ENCODE measurements around the gene MYO16. TPM values are rescaled to one million over a fixed set of nuclear protein-coding genes. Genes with fewer than 3 reads are reported as not detected.
A peak's percentile ranks its signal among the peaks of the same experiment; 100 is the strongest.

The MYO16 gene
- total and polyA plus RNA-seq, 8 donors: 0.03 to 0.47 (median 0.16) TPM

GRCh38 chr13:109072505-109072904 is 443.1 kb downstream of the MYO16 start:
- TF ChIP-seq CTCF (IDR thresholded peaks at IDR 0.05): no peak
- 68 to 70% methylated on average over 3 of the region's 3 CpGs for WGBS, 2 donors
- FAIRE-seq: no peak
- intact Hi-C loops (cut with DNase I): no loop called here
- Histone ChIP-seq H3K4me1 (no peaks in the 10 kb centered on the region), H3K4me3 (no peak overlapping the region), H3K9me3 (no peaks in the 10 kb centered on the region), H3K27me3 (no peaks in the 10 kb centered on the region), H3K36me3 (no peaks in the 10 kb centered on the region), H3K27ac (no peak overlapping the region)
- no peak for DNase-seq
- no peak for ATAC-seq

- ATAC-seq: no peak
- no peak for FAIRE-seq
- Histone ChIP-seq H3K36me3 (no peaks in the 10 kb centered on the region), H3K9me3 (no peaks in the 10 kb centered on the region), H3K4me3 (no peak overlapping the region), H3K27me3 (no peaks in the 10 kb centered on the region), H3K4me1 (no peaks in the 10 kb centered on the region), H3K27ac (no peak overlapping the region)
- WGBS, 2 donors: 56 to 60% methylated on average over 6 of the region's 6 CpGs
- TF ChIP-seq CTCF (IDR thresholded peaks at IDR 0.05): no peak
- intact Hi-C loops (cut with DNase I): no loop called here
- no peak for DNase-seq
These were observed 445.0 kb downstream of the MYO16 start for GRCh38 chr13:109074436-109074835.

DNA sequence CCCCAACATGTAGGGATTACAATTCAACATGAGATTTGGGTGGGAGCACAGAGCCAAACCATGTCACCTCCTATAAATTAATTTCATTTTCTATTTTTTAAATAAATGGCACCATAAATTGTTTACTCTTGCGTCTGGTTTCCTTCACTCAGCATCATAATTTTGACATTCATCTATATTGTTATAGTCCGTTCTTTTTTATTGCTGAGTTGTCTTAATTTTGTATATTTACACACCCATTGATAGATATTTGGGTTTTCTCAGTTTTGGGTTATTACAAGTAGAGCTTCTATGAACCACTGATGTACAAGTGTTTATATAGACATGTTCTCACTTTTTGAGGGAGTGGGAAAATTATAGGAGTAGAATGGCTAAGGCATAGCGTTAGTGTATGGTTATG is 445.4 kb downstream of the MYO16 start:
- DNase-seq: no peak
- no peak for ATAC-seq
- Histone ChIP-seq H3K9me3 (no peaks in the 10 kb centered on the region), H3K4me1 (no peaks in the 10 kb centered on the region), H3K27me3 (no peaks in the 10 kb centered on the region), H3K27ac (no peak overlapping the region), H3K4me3 (no peak overlapping the region), H3K36me3 (no peaks in the 10 kb centered on the region)
- TF ChIP-seq CTCF (IDR thresholded peaks at IDR 0.05): no peak
- intact Hi-C loops (cut with DNase I): no loop called here
- FAIRE-seq: no peak
- WGBS, 2 donors: 69 to 78% methylated on average over 3 of the region's 3 CpGs

DNA sequence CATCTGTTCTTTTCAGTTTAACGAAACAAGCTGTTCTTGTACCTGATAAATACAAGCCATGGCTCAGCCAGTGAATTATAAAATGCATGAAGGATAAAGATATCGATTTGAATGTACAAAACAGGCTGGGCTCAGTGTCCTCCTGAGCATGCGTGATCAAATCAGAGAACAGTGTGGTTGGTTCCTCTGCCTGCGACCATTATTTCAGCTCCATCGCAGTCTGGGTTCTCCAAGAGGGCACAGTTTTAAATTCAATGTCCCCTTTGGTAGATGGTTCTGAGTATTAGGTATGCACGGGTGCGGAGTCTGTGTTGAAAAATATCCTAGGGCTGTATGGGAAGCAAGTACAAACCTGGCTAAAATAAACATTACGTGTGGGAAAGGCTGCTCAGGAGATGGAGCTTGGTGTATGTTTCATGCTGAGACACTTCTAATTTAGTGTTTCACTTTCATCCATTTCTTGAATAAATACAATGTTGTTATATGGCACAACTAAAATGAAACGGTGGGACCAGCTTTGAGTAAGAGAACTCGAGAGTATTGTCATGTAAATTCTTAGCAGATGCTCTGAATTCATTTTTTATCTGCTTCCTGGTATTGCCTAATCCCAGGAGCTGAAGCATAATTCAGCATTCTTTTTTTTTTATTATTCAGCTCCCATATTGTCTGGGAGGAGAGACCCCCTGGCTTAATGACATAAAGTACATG is 458.7 kb downstream of the MYO16 start:
- H3K4me1 ChIP-seq: no peaks in the 10 kb centered on the region
- FAIRE-seq: no peak
- no peaks in the 10 kb centered on the region for H3K27me3 ChIP-seq
- no peak for ATAC-seq
- H3K4me3 ChIP-seq: no peak overlapping the region
- 44 to 58% methylated on average over 10 of the region's 10 CpGs for WGBS, 2 donors
- no peak overlapping the region for H3K27ac ChIP-seq
- intact Hi-C loops (cut with DNase I): no loop called here
- TF ChIP-seq CTCF (IDR thresholded peaks at IDR 0.05): no peak
- DNase-seq: no peak
- no peaks in the 10 kb centered on the region for H3K36me3 ChIP-seq
- H3K9me3 ChIP-seq: no peaks in the 10 kb centered on the region

DNA sequence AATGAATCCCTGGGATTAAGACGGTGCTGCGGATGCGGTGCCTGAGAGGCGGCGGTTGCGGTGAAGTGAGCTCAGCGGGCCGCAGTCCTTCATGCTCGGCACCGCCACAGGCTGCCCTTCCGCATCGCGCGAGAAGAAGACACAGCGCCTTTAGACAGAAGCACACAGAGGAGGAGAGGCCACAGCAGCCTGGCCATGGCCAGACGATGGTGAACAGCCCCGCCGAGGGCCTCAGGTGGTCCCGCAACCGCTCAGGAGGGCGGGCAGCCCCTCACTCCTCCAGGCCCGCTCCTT is 459.2 kb downstream of the MYO16 start:
- 79 to 88% methylated on average over 22 of the region's 22 CpGs for WGBS, 2 donors
- Histone ChIP-seq H3K36me3 (no peaks in the 10 kb centered on the region), H3K27ac (no peak overlapping the region), H3K9me3 (no peaks in the 10 kb centered on the region), H3K4me3 (no peak overlapping the region), H3K27me3 (no peaks in the 10 kb centered on the region), H3K4me1 (no peaks in the 10 kb centered on the region)
- FAIRE-seq (no peak), DNase-seq (peak in 1 of 6 donors; percentile 31), ATAC-seq (no peak)
- intact Hi-C loops (cut with DNase I): no loop called here
- no peak for TF ChIP-seq CTCF (IDR thresholded peaks at IDR 0.05)
